BLaER1 (cell line): ENCODE measurements around the gene TPRG1L.

Experiments
- H3K27ac ChIP-seq: shearing (Covaris generic); formaldehyde crosslinking; 2 replicates; pipeline ENCODE4 v1.8.1; 2022
- H3K27me3 ChIP-seq: shearing (Covaris generic); formaldehyde crosslinking; 2 replicates; pipeline ENCODE4 v1.8.1; 2022
- H3K36me3 ChIP-seq: shearing (Covaris generic); formaldehyde crosslinking; 2 replicates; pipeline ENCODE4 v1.8.1; 2022
- H3K4me1 ChIP-seq: shearing (Covaris generic); formaldehyde crosslinking; 2 replicates; pipeline ENCODE4 v1.8.1; 2022
- H3K4me2 ChIP-seq: shearing (Covaris generic); formaldehyde crosslinking; 2 replicates; pipeline ENCODE4 v1.8.1; 2022
- H3K4me3 ChIP-seq: shearing (Covaris generic); formaldehyde crosslinking; 2 replicates; pipeline ENCODE4 v1.8.1; 2022
- H3K9ac ChIP-seq: shearing (Covaris generic); formaldehyde crosslinking; 2 replicates; pipeline ENCODE4 v1.8.1; 2022
- H3K9me3 ChIP-seq: shearing (Covaris generic); formaldehyde crosslinking; 2 replicates; pipeline ENCODE4 v1.8.1; 2022
- H4K20me1 ChIP-seq: shearing (Covaris generic); formaldehyde crosslinking; 2 replicates; pipeline ENCODE4 v1.8.1; 2022
- Cebpa-rat ChIP-seq: shearing (Covaris generic); IDR thresholded peaks from 2 replicates; pipeline ENCODE4 v1.8.1; 2022

TPRG1L gene

DNA sequence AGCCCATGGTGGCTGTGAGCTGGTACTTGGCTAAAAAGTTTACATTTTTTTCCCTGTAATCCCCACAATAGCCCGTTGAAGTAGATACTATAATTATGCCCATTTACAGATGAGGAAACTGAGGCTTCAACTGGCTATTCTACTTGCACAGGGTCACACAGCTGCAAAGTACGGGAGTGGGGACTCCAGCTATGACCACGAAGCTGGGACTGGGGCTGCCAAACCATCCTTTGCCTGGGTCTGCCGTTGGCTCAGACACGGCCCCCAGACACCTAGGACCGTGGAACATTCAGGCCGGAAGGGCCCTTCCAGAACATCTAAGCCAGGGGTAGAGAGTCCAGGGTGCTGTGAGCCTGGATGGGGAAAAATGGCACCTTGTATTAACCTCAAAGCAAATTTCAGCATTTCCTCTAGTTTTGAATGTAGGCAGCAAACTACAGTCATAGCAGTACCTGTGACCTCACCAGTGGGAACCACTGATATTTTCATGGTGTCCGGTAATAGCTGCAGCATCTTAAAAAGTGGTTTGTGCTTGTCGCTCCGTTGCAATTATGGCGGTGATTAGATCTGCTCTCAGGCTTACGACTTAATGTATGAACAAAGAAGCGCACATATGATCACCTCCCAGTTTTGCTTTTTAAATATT lies 31.8 kb downstream of the TPRG1L start:
- Histone ChIP-seq H3K27me3 (peaks cover 58% of the 10 kb centered on the region), H3K4me2 (no peak overlapping the region), H3K27ac (no peak overlapping the region), H3K36me3 (no peaks in the 10 kb centered on the region), H3K9ac (no peak overlapping the region), H3K4me1 (0 out of 2 replicates have a peak, but pooled peaks cover 6% of the 10 kb centered on the region), H3K4me3 (no peak overlapping the region), H3K9me3 (peaks cover 1% of the 10 kb centered on the region; the same call in 1 of the 2 replicates), H4K20me1 (no peaks in the 10 kb centered on the region)
- TF ChIP-seq Cebpa-rat, result no peak

GRCh38 chr1:3657096-3657475 lies 32.3 kb downstream of the TPRG1L start:
- no peak overlapping the region for H3K9ac ChIP-seq
- 0 out of 2 replicates have a peak, but pooled peaks cover 6% of the 10 kb centered on the region for H3K4me1 ChIP-seq
- H3K27me3 ChIP-seq, result peaks cover 53% of the 10 kb centered on the region
- no peaks in the 10 kb centered on the region; the same call in 1 of the 2 replicates for H3K9me3 ChIP-seq
- no peak overlapping the region for H3K27ac ChIP-seq
- no peak for TF ChIP-seq Cebpa-rat
- H3K4me3 ChIP-seq, result no peak overlapping the region
- no peak overlapping the region for H3K4me2 ChIP-seq
- no peaks in the 10 kb centered on the region for H3K36me3 ChIP-seq
- no peaks in the 10 kb centered on the region for H4K20me1 ChIP-seq

DNA sequence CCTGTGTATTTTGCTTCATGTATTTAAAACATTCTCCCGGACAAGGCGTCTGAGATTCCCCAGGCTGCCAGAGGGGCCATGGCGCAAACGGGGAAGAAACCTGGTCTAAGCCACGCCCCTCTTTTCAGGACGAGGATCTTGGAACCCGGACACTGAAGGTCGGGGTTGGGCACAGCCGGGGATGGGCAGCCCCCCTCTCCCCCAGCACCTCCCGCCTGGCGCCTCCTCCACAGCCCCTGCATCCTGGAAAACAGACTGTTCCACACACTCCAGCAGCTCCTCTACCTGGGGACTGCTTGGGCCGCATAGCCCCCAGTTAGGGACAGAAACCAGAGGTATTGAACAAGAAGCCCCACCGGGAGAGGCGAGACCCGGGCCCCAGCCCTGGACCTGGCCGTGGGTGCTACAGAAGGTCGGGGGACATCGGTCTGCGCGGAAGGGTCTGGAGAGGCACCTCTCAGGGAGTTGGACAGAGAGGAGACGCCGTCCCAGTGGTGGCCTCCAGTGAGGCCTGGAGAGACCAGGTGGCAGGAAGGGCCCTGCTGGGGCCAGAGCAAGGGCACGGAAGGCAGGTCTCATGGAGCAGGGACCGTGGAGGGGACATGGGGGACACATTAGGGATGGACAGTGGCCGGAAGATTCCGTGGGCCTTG lies 32.9 kb downstream of the TPRG1L start:
- Histone ChIP-seq H3K9ac (no peak overlapping the region), H3K4me3 (no peak overlapping the region), H3K36me3 (no peaks in the 10 kb centered on the region), H3K4me2 (no peak overlapping the region), H4K20me1 (no peaks in the 10 kb centered on the region), H3K9me3 (no peaks in the 10 kb centered on the region), H3K4me1 (0 out of 2 replicates have a peak, but pooled peaks cover 6% of the 10 kb centered on the region), H3K27ac (no peak overlapping the region), H3K27me3 (peaks cover 47% of the 10 kb centered on the region)
- no peak for TF ChIP-seq Cebpa-rat

GRCh38 chr1:3658231-3658615 lies 33.4 kb downstream of the TPRG1L start:
- peaks cover 42% of the 10 kb centered on the region for H3K27me3 ChIP-seq
- TF ChIP-seq Cebpa-rat, result no peak
- no peaks in the 10 kb centered on the region for H3K9me3 ChIP-seq
- no peak overlapping the region for H3K4me3 ChIP-seq
- 0 out of 2 replicates have a peak, but pooled peaks cover 6% of the 10 kb centered on the region for H3K4me1 ChIP-seq
- no peaks in the 10 kb centered on the region for H4K20me1 ChIP-seq
- H3K36me3 ChIP-seq, result no peaks in the 10 kb centered on the region
- no peak overlapping the region for H3K27ac ChIP-seq
- H3K9ac ChIP-seq, result no peak overlapping the region
- no peak overlapping the region for H3K4me2 ChIP-seq

DNA sequence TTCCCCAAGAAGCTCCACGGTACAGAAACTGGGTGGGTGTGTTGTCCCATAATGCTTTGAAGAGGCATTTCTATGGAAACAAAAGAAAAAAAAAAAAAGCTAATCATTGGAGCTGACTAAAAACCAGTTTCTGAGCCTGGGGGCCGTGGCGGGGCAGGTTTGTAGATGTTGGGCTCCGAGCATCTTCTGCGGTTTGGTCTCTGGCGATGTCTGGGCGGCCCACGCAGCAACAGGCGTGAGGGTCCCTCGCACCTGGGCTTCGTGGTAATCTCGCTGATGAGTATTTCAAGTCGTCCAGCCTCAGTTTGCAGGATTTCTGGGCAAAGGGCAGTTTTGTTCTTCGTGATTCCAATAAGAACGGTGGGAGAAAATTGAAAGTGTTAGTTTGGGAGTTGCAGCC lies 34.3 kb downstream of the TPRG1L start:
- Histone ChIP-seq H3K4me1 (peaks cover 12% of the 10 kb centered on the region), H3K4me2 (no peak overlapping the region), H3K36me3 (no peaks in the 10 kb centered on the region), H4K20me1 (no peaks in the 10 kb centered on the region), H3K4me3 (no peak overlapping the region), H3K9ac (no peak overlapping the region), H3K27ac (no peak overlapping the region), H3K27me3 (peaks cover 33% of the 10 kb centered on the region), H3K9me3 (no peaks in the 10 kb centered on the region)
- no peak for TF ChIP-seq Cebpa-rat

- no peak overlapping the region for H3K4me3 ChIP-seq
- H3K4me2 ChIP-seq, result no peak overlapping the region
- H3K27me3 ChIP-seq, result peaks cover 20% of the 10 kb centered on the region; the same call in 1 of the 2 replicates
- H4K20me1 ChIP-seq, result no peaks in the 10 kb centered on the region
- TF ChIP-seq Cebpa-rat, result no peak
- no peak overlapping the region for H3K27ac ChIP-seq
- H3K4me1 ChIP-seq, result peaks cover 28% of the 10 kb centered on the region
- no peaks in the 10 kb centered on the region for H3K9me3 ChIP-seq
- no peak overlapping the region for H3K9ac ChIP-seq
- no peaks in the 10 kb centered on the region for H3K36me3 ChIP-seq
Measured at GRCh38 chr1:3660704-3661103, 35.9 kb downstream of the TPRG1L start.

GRCh38 chr1:3661631-3662030 lies 36.8 kb downstream of the TPRG1L start:
- Histone ChIP-seq H3K4me2 (no peak overlapping the region), H3K27ac (no peak overlapping the region), H3K4me3 (no peak overlapping the region), H4K20me1 (no peaks in the 10 kb centered on the region), H3K36me3 (no peaks in the 10 kb centered on the region), H3K27me3 (peaks cover 13% of the 10 kb centered on the region; the same call in 1 of the 2 replicates), H3K9ac (no peak overlapping the region), H3K9me3 (no peaks in the 10 kb centered on the region), H3K4me1 (peaks cover 32% of the 10 kb centered on the region)
- no peak for TF ChIP-seq Cebpa-rat

- Histone ChIP-seq H3K36me3 (no peaks in the 10 kb centered on the region), H3K27me3 (peaks cover 8% of the 10 kb centered on the region; the same call in 1 of the 2 replicates), H3K4me3 (no peak overlapping the region), H3K27ac (no peak overlapping the region), H3K4me1 (peaks cover 37% of the 10 kb centered on the region), H3K9ac (no peak overlapping the region), H4K20me1 (no peaks in the 10 kb centered on the region), H3K9me3 (no peaks in the 10 kb centered on the region), H3K4me2 (no peak overlapping the region)
- TF ChIP-seq Cebpa-rat, result no peak
Measured at GRCh38 chr1:3662080-3662671, 37.4 kb downstream of the TPRG1L start.

DNA sequence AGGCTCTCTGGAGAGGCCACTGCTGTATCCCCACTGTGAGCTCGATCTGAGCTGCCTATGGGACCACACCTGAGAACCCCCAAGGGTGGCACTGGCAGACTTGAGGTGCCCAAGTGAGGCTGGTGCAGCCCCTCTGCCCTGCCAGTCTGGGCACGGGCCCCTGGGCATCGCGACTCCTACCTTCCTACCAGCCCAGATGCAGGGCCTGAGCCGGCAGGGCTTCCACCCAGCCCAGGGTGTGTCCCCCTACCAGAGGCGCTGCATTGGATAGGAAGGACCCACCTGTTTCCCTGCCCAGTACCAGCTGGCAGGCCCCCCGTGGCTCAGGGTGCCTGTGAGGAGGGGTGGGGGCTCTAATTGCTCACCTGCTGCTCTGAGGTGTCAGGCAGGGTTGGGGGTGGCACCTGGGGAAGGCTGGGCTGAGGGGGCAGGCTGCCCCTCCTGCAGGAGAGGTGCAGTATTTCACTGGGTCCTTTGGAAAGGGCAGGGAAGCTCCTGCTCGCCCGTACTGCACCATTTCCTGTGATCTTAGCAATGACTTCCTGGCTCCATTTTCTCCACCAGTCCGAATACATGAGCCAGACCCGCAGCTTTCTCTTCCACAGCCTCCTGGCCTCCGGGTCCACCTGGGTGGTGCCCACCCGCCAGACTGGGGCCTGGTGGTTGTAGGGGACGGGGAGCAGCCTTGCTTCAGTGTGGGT lies 39.3 kb downstream of the TPRG1L start:
- H3K4me3 ChIP-seq, result no peak overlapping the region
- peak overlapping the region; percentile 53 for H3K27ac ChIP-seq
- peaks cover 57% of the 10 kb centered on the region for H3K4me1 ChIP-seq
- no peak overlapping the region for H3K9ac ChIP-seq
- no peaks in the 10 kb centered on the region for H3K36me3 ChIP-seq
- no peaks in the 10 kb centered on the region for H3K27me3 ChIP-seq
- H3K9me3 ChIP-seq, result no peaks in the 10 kb centered on the region
- H4K20me1 ChIP-seq, result no peaks in the 10 kb centered on the region
- H3K4me2 ChIP-seq, result peak overlapping the region; percentile 76
- no peak for TF ChIP-seq Cebpa-rat
